ENCODE results near the gene UNC45B.
"Not testable (repeated sequence)": the region's sequence is repeated elsewhere in the genome, so short reads cannot be mapped to it uniquely, and the experiment has no call there.

UNC45B gene

DNA sequence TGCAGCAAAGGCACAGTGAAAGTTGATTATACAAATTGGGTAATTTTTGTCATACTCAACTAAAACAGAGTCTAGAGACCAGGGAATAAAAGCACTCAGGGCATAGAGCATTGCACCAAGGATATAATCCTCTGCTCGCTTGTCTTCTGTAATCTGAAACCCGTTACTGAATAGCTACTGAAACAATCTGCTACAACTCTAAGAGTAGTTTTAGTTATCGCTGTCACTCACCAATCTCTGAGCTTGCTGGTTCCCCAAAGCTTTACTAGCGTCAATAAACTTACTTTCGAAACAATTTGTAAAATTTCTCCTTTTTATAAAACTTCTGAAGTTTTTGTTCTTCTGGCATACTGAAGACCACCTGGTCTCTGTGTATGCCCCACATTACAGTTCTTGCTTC is 69.5 kb downstream of the UNC45B start:
- DNase-seq, result no peak

- DNase-seq, result no peak
Measured at GRCh38 chr17:35218915-35219314, 71.3 kb downstream of the UNC45B start.

DNA sequence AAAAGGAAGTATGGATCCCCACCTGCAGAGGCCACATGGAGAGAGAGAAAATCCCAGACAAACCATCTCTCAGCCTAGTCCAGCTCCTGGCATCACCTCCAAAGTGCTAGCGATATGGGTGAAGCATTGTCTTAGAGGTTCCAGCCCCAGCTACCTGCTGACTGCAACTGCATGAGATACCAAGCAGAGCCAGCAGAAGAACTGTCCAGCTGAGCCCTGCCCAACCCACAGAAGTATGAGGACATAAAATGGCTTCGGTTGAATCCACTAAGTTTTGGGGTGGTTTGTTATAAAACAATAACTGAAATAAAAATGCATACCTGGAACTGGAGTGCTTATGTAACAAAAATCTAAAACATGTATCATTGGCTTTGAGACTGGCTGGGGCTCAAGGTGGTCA is 74.8 kb downstream of the UNC45B start:
- DNase-seq, result no peak

- DNase-seq, result no peak
Measured at GRCh38 chr17:35224436-35224835, 76.8 kb downstream of the UNC45B start.

GRCh38 chr17:35227546-35227945 is 79.9 kb downstream of the UNC45B start:
- DNase-seq, result no peak

- DNase-seq, result no peak
Measured at GRCh38 chr17:35229638-35230037, 82.0 kb downstream of the UNC45B start.

- DNase-seq, result not testable (repeated sequence)
Measured at GRCh38 chr17:35234315-35234714, 86.7 kb downstream of the UNC45B start.

DNA sequence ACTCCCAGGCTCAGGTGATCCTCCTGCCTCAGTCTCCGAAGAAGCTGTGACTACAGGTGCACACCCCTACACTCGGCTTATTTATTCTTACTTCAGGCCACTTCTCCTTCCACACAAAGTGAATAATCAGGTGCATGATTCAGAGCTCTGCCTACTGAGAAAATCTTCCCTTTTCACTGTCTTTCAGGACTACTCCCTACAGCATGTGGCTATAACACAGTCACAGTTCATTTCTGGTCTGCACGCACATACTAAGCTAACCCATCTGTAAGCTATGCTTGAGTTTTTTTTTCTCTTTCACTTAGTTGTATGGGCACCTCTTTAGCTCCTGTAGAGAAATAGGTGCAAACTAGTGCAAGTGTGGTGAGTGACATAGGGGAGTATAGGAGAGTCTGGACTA is 87.7 kb downstream of the UNC45B start:
- no peak for DNase-seq

DNA sequence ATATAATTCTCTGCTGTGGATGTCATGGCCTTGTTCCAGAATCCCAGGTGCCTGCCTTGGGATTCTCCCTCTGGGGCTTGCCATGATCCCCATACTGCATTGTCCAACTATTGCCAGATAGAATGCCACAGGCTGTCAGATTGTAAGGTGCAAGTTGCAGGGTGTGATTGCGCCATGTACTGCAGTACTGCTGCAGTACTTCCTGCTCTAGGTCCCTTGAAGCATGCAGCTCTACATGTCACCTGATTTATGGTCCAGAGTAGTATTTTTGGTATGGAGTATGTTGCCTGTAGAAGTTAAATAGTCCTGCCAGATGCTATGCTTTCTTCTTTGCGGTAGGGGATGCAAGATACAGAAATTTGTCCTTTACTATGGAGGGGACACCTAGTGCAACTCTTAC is 88.3 kb downstream of the UNC45B start:
- no peak for DNase-seq

DNA sequence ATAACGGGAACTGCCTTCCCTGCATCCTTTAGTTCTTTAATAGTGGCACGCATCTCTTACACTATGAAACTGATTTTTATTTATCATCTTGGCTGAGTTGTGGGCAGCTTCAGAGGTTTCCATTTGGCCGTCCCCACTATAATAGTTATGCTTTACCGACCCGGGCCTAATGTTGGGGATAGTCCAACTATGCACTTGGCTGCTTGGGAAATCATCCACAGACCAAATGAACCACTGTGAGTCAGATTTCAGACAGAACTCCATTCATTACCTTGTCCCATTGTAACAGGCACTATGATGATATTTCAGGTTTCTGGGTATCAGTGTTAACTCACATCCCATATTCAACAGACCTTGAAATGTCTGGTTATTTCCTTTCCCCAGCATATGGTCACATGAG is 89.2 kb downstream of the UNC45B start:
- no peak for DNase-seq

DNA sequence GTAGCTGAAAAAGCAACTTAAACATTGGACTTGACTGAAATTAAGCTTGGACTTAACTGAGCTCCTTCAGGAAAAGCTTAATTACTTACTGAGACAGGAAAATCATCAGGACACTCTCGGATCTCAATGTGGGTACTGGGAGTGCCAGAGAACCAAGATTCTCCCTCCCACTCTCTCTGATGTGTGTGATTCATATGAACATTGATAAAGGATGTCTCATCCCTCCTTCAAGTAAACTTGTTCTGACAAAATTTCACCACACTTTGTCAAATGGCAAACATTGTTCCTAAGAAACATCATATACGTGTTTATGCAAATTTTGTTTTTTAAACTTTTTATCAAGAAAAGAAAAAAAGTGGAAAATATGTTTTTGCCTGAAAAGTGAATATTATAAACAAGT is 91.2 kb downstream of the UNC45B start:
- DNase-seq, result no peak

All from CD4-positive, alpha-beta T cell treated with Interferon gamma for 1 hour (primary cell).